KBM-7 (cell line): Measurements from ENCODE around the gene DNTTIP2.
"Not testable (repeated sequence)": the region's sequence is repeated elsewhere in the genome, so short reads cannot be mapped to it uniquely, and the experiment has no call there.

Source experiments
- DNase-seq: peaks from one replicate; pipeline ENCODE4 v3.0.0-alpha.2; 2015
- in situ Hi-C: fragments of 300-500 bp; cut with MboI; formaldehyde crosslinking; loops from 2 replicates; pipeline ENCODE4 v1.14.3; 2020; ENCODE audit warnings: low sequenced_read_pairs, low pct_unique_long_range_greater_than_20kb, mixed read lengths

Gene DNTTIP2

GRCh38 chr1:93845538-93846205, 33.3 kb downstream of the DNTTIP2 start:
- in situ Hi-C loops, result loop anchor here (25.0 kb wide), 1 partner anchor 408 kb away; the partner anchor contains the start of gene FNBP1L
- no peak for DNase-seq

DNA sequence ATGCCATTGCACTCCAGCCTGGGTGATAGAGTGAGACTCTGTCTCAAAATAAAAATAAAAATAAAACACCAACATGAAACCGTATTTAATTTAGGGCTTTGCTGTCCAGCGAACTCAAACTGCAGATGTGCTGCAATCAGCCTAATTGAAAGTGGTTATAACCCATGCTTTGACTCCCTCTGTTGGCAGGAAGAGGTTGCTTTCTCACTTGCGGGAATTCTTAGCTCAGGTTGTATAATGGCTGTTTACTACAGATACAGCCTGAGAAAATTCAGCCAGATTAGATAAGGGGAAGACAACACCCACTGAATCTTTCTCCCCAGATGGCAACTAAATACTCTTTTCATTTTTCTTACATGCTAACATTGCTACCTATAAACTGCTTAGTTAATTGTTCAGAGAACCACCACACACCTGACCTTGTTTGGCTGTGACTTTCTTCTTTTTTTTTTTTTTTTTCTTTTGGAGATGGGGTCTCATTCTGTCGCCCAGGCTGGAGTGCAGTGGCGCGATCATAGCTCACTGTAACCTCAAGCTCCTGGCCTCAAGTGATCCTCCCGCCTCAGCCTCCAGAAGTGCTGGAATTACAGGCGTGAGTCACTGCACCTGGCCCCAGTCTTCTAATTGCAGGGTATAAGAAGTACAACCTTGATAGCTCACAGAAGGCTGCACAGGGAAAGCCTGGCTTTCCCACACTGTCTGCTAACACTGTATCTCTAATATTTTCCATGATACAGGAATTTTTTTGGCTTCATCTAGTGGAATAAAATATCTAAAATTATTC, 34.6 kb downstream of the DNTTIP2 start:
- DNase-seq, result peak; percentile 82
- in situ Hi-C loops, result loop anchor here (25.0 kb wide), 1 partner anchor 407 kb away; the partner anchor contains the start of gene FNBP1L

GRCh38 chr1:93842750-93843500, 36.1 kb downstream of the DNTTIP2 start:
- no peak for DNase-seq
- in situ Hi-C loops, result loop anchor here (25.0 kb wide), 1 partner anchor 406 kb away; the partner anchor contains the start of gene FNBP1L

DNA sequence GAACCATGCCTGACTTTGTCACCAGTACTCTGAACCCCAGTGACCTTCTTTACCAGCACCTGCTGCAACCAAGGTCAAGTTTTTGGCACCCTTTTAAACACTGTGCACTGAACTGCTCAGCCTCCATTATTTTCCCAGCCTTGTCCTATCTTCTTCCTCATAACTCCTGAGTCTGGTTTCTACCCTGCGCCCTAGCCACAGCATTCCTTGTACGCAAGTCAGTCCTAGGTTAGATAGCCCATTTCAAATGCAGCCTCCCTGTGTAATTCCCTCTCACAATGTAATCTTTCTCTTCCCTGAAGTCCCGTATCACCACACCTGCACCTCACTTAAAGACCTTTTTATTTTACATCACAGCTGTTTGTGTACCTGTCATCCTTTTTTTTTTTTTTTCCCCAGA, 37.2 kb downstream of the DNTTIP2 start:
- no peak for DNase-seq
- in situ Hi-C loops, result loop anchor here (25.0 kb wide), 1 partner anchor 404 kb away; the partner anchor contains the start of gene FNBP1L

GRCh38 chr1:93840956-93841482, 38.0 kb downstream of the DNTTIP2 start:
- no peak for DNase-seq
- in situ Hi-C loops, result loop anchor here (25.0 kb wide), 1 partner anchor 404 kb away; the partner anchor contains the start of gene FNBP1L

- in situ Hi-C loops, result loop anchor here (25.0 kb wide), 1 partner anchor 402 kb away; the partner anchor contains the start of gene FNBP1L
These were observed 39.3 kb downstream of the DNTTIP2 start for GRCh38 chr1:93839753-93840152.

GRCh38 chr1:93839307-93839706, 39.7 kb downstream of the DNTTIP2 start:
- DNase-seq, result no peak
- in situ Hi-C loops, result loop anchor here (25.0 kb wide), 1 partner anchor 402 kb away; the partner anchor contains the start of gene FNBP1L

More at GRCh38 chr1:93839753-93840152, 39.3 kb downstream of the DNTTIP2 start:
- no peak for DNase-seq

GRCh38 chr1:93837961-93838360, 41.0 kb downstream of the DNTTIP2 start:
- DNase-seq, result no peak
- in situ Hi-C loops, result loop anchor here (25.0 kb wide), 1 partner anchor 401 kb away; the partner anchor contains the start of gene FNBP1L

GRCh38 chr1:93833293-93833692, 45.7 kb downstream of the DNTTIP2 start:
- in situ Hi-C loops, result loop anchor here (25.0 kb wide), 1 partner anchor 396 kb away; the partner anchor contains the start of gene FNBP1L

DNA sequence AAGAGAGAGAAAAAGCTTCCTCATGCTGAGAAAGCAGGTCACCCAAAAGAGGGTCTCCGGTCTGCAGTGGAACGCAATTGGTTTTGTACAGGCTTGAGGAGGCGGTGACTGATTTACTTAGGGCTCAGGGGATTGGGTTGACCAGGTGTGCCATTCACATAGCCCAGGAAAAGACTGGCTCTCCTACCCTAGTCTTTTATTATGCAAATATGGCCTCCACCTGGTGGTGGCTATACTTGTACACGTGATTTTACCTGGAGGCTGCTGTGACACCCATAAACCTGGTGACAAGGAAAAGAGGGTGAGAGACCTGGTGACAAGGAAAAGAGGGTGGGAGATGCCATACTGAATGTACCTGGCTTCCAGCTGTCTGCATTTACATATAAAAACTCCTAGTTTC, 49.9 kb downstream of the DNTTIP2 start:
- in situ Hi-C loops, result loop anchor here (25.0 kb wide), 1 partner anchor 392 kb away; the partner anchor contains the start of gene FNBP1L
- no peak for DNase-seq

More at GRCh38 chr1:93833293-93833692, 45.7 kb downstream of the DNTTIP2 start:
- DNase-seq, result not testable (repeated sequence)

- no peak for DNase-seq
These were observed 50.6 kb downstream of the DNTTIP2 start for GRCh38 chr1:93828367-93828755.

GRCh38 chr1:93827633-93828366, 51.2 kb downstream of the DNTTIP2 start:
- no peak for DNase-seq
- in situ Hi-C loops, result loop anchor here (25.0 kb wide), 1 partner anchor 390 kb away; the partner anchor contains the start of gene FNBP1L

More at GRCh38 chr1:93828367-93828755, 50.6 kb downstream of the DNTTIP2 start:
- in situ Hi-C loops, result loop anchor here (25.0 kb wide), 1 partner anchor 391 kb away; the partner anchor contains the start of gene FNBP1L

GRCh38 chr1:93827128-93827527, 51.9 kb downstream of the DNTTIP2 start:
- in situ Hi-C loops, result loop anchor here (25.0 kb wide), 1 partner anchor 390 kb away; the partner anchor contains the start of gene FNBP1L
- no peak for DNase-seq

GRCh38 chr1:93824834-93825233, 54.2 kb downstream of the DNTTIP2 start:
- in situ Hi-C loops, result loop anchor here (25.0 kb wide), 2 partner anchors 188 to 388 kb away; partner anchors contain the start of gene FNBP1L
- DNase-seq, result no peak

DNA sequence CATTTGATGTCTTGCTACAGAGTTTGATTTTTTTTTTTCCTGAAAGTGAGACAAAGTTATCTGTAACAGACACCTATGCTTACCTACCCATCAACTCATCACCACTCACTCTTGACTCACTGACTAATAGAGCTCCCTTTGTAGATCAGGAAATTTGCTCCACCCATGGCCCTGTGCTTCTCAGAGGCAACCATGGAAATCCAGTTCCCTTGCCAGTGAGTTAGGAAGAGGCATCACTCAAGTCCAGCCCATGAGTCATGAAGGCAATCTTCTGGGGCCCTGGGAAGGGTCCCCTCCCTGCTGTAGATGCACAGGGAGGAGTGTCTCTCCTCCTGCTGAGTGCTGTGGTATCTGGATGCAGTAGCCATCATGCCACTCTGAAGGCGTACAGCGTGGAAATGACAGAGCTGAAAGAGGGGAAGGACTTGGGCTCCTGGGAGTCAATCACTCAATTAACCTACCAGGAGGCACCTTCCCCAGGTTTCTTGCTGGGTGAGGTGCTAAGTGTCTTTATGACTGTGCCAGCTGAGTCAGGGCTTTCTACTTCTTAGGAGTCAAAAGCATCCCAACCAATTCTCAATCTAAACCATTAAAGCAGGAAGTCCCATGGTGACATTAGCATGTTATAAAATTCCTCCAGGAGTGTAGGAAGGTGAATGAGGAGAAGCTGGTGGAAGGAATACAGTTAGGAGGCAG, 56.1 kb downstream of the DNTTIP2 start:
- in situ Hi-C loops, result loop anchor here (25.0 kb wide), 1 partner anchor 186 kb away; no protein-coding TSS in a partner anchor
- DNase-seq, result no peak

GRCh38 chr1:93821423-93822144, 57.4 kb downstream of the DNTTIP2 start:
- in situ Hi-C loops, result loop anchor here (25.0 kb wide), 1 partner anchor 184 kb away; no protein-coding TSS in a partner anchor
- no peak for DNase-seq
